Endodermal cell (in vitro differentiated cells): Measurements from ENCODE around the gene CAP1. TPM values are rescaled to one million over a fixed set of nuclear protein-coding genes. Genes with fewer than 3 reads are reported as not detected.

Experiments
- DNase-seq: peaks from one replicate; pipeline ENCODE4 v3.0.0-alpha.2; 2017
- H3K27ac ChIP-seq: 2 replicates; pipeline ENCODE4 v1.5.1; 2013; ENCODE audit warnings: mild to moderate bottlenecking, low read depth, low read length, moderate library complexity
- H3K27me3 ChIP-seq: 2 replicates; pipeline ENCODE4 v1.6.1; 2013; ENCODE audit warnings: mild to moderate bottlenecking, low read length, moderate library complexity; ENCODE audit not compliant: insufficient read depth, control insufficient read depth, poor library complexity, severe bottlenecking
- H3K36me3 ChIP-seq: 2 replicates; pipeline ENCODE4 v1.7.0; 2013; ENCODE audit warnings: mild to moderate bottlenecking, low read length, moderate library complexity; ENCODE audit not compliant: control insufficient read depth, insufficient read depth
- H3K4me1 ChIP-seq: one replicate; pipeline ENCODE4 v1.7.0; 2013; ENCODE audit warnings: low read length; ENCODE audit not compliant: control insufficient read depth, insufficient read depth
- H3K4me3 ChIP-seq: 2 replicates; pipeline ENCODE4 v1.5.1; 2013; ENCODE audit warnings: mild to moderate bottlenecking, low read length, moderate library complexity
- H3K9ac ChIP-seq: 2 replicates; pipeline ENCODE4 v1.6.1; 2013; ENCODE audit warnings: mild to moderate bottlenecking, low read length, moderate library complexity; ENCODE audit not compliant: poor library complexity, severe bottlenecking; ENCODE audit errors: extremely low read depth
- H3K9me3 ChIP-seq: 2 replicates; pipeline ENCODE4 v1.6.1; 2013; ENCODE audit warnings: mild to moderate bottlenecking, low read length, moderate library complexity; ENCODE audit not compliant: control insufficient read depth
- H3K27ac Mint-ChIP-seq: 2 replicates; pipeline ENCODE4 v1.8.0; 2020; ENCODE audit warnings: mixed read lengths
- H3K27me3 Mint-ChIP-seq: 2 replicates; pipeline ENCODE4 v1.8.0; 2021; ENCODE audit warnings: mild to moderate bottlenecking, mixed read lengths; ENCODE audit not compliant: insufficient read depth
- H3K36me3 Mint-ChIP-seq: 2 replicates; pipeline ENCODE4 v1.8.0; 2020; ENCODE audit warnings: low read depth, mixed read lengths
- H3K4me1 Mint-ChIP-seq: 2 replicates; pipeline ENCODE4 v1.8.0; 2020; ENCODE audit warnings: mixed read lengths
- H3K4me3 Mint-ChIP-seq: 2 replicates; pipeline ENCODE4 v1.8.0; 2020; ENCODE audit warnings: mild to moderate bottlenecking, moderate library complexity, mixed read lengths
- H3K9me3 Mint-ChIP-seq: 2 replicates; pipeline ENCODE4 v1.8.0; 2020; ENCODE audit warnings: mild to moderate bottlenecking, mixed read lengths
- WGBS, 2 experiments: methylation state at CpG; one replicate each; pipeline versions ENCODE4 v1.1.5 to v1.1.7; 2013; ENCODE audit warnings: missing lambda C conversion rate in 2 of 2, mixed read lengths in 1 of 2; ENCODE audit not compliant: insufficient coverage in 1 of 2, insufficient read length in 1 of 2; 5-methylcytosine and 5-hydroxymethylcytosine counted together
- long read RNA-seq, 4 experiments: library from polyadenylated mRNA in 2 of 4; library from RNA in 1 of 4; library from capped mRNA in 1 of 4; stranded (forward) in 3 of 4; unstranded in 1 of 4; transcript quantifications; one replicate each; pipeline ENCODE4 v2.0.0, GENCODE V29; 2020 to 2021; ENCODE audit warnings: inconsistent platforms in 1 of 4
- polyA plus RNA-seq, 2 experiments: library from polyadenylated mRNA; stranded (reverse); fragments of 50-300 nt; gene quantifications; one replicate each; pipeline ENCODE4 v1.2.3, GENCODE V29; 2013
- total RNA-seq, 2 donors: library from RNA; stranded (reverse); fragmentation: NEBNext Ultra II Directional in 1 of 2; extraction: Animal tissue kit (Norgen Biotek cat#: 25700) in 1 of 2; gene quantifications; 2 replicates in 1 of 2; 3 replicates in 1 of 2; pipeline ENCODE4 v1.2.1, GENCODE V29; 2021
- TF ChIP-seq, protein P1 (sequence below): fragments of 200-600 bp; sonication (generic); conservative IDR thresholded peaks from 2 replicates; pipeline ENCODE4 v1.5.0; 2021; ENCODE audit warnings: antibody characterized with exemption, mild to moderate bottlenecking

Gene CAP1, protein sequence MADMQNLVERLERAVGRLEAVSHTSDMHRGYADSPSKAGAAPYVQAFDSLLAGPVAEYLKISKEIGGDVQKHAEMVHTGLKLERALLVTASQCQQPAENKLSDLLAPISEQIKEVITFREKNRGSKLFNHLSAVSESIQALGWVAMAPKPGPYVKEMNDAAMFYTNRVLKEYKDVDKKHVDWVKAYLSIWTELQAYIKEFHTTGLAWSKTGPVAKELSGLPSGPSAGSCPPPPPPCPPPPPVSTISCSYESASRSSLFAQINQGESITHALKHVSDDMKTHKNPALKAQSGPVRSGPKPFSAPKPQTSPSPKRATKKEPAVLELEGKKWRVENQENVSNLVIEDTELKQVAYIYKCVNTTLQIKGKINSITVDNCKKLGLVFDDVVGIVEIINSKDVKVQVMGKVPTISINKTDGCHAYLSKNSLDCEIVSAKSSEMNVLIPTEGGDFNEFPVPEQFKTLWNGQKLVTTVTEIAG
- 100 to 1,000 TPM; 260 to 287 TPM for total RNA-seq
- polyA plus RNA-seq (2013, experiment 1 of 2) = 201 TPM
- 190 TPM for polyA plus RNA-seq (2013, experiment 2 of 2)
- long read RNA-seq, experiment 1, transcript CAP1-219 (2 exons, 744 nt) = major isoform, 6 of 76 reads
- long read RNA-seq, experiment 1, transcript CAP1-206 (13 exons, 2,217 nt) = major isoform, 6 of 76 reads
- long read RNA-seq, experiment 1, partial matches to known transcripts = 40 of 76 reads
- long read RNA-seq, experiment 1, other reads (novel, unspliced or antisense) = 13 of 76 reads
- long read RNA-seq, experiment 2, transcript CAP1-201 (13 exons, 2,592 nt) = minor isoform, 31 of 658 reads
- long read RNA-seq, experiment 2, transcript CAP1-202 (13 exons, 1,496 nt) = minor isoform, 100 of 658 reads
- long read RNA-seq, experiment 2, transcript CAP1-206 (13 exons, 2,217 nt) = major isoform, 272 of 658 reads
- long read RNA-seq, experiment 2, transcript CAP1-203 (13 exons, 3,105 nt) = minor isoform, 113 of 658 reads
- long read RNA-seq, experiment 2, partial matches to known transcripts = 33 of 658 reads
- long read RNA-seq, experiment 2, other reads (novel, unspliced or antisense) = 94 of 658 reads
- long read RNA-seq, experiment 3, transcript CAP1-202 (13 exons, 1,496 nt) = minor isoform, 147 of 1,146 reads
- long read RNA-seq, experiment 3, transcript CAP1-206 (13 exons, 2,217 nt) = major isoform, 465 of 1,146 reads
- long read RNA-seq, experiment 3, transcript CAP1-203 (13 exons, 3,105 nt) = minor isoform, 199 of 1,146 reads
- long read RNA-seq, experiment 3, transcript CAP1-201 (13 exons, 2,592 nt) = minor isoform, 63 of 1,146 reads
- long read RNA-seq, experiment 3, partial matches to known transcripts = 63 of 1,146 reads
- long read RNA-seq, experiment 3, other reads (novel, unspliced or antisense) = 172 of 1,146 reads
- long read RNA-seq, experiment 4, transcript CAP1-202 (13 exons, 1,496 nt) = minor isoform, 23 of 436 reads
- long read RNA-seq, experiment 4, transcript CAP1-206 (13 exons, 2,217 nt) = major isoform, 74 of 436 reads
- long read RNA-seq, experiment 4, transcript CAP1-201 (13 exons, 2,592 nt) = minor isoform, 5 of 436 reads
- long read RNA-seq, experiment 4, transcript CAP1-203 (13 exons, 3,105 nt) = minor isoform, 41 of 436 reads
- long read RNA-seq, experiment 4, partial matches to known transcripts = 262 of 436 reads
- long read RNA-seq, experiment 4, other reads (novel, unspliced or antisense) = 23 of 436 reads

DNA sequence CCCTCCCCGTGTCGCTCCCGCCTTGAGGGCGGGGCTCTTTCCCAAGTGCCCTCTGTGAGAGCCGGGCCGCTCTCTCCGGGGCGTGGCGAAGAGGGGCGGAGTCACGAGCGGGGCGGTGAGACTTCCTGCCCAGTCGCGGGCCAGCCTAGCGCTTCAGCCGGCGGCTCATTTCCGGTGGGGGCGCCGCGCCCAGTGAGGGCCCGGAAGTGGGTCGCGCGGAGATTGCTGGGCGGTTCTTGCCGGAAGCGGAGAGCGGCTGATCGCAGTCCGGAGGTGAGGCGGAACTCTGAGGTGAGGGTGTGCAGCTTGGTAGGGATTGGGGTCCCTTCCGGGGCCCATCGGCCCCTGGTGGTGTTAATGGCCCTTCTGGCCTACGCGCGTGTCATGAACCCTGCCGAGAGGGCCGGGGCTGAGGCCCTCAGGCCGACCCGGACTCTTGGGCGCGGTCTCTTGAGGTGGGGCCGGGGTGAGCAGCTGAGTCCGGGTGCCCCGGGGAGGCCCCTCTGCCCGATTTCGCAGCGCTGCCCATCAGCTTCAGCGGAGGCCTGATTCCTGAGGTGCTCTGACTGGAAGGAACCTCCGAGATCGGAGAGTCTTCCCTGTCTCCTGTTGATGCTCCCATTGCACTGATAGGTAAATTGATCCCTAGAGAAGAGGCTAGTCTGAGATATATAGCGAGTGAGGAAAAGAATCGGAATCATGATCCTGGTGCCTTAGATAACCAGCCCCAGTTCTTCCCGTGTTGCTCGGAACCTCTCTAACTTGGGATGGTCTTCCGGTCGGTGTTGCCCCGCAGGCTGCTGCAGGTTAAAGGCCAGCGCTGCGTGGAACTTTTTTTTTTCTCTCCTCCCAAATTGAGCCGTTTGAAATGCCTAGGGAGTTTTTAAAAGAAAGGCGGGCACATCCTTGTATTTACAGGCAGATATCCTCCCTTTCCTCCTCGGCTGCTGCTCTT is at the start of gene CAP1:
Gene CAP1, plus strand, starts transcription at position 219 of the 955 bp plus-strand sequence. CDS start 18,618 bp downstream, outside the sequence.
- Histone ChIP-seq H3K9ac (peak within 1 kb of the TSS; percentile 95), H3K27me3 (no peaks in the 10 kb centered on the region), H3K9me3 (no peaks in the 10 kb centered on the region), H3K27ac (peak within 1 kb of the TSS; percentile 82), H3K4me3 (peak within 1 kb of the TSS; percentile 100), H3K36me3 (peaks cover 33% of the 10 kb centered on the region), H3K4me1 (no peaks in the 10 kb centered on the region)
- H3K9me3 Mint-ChIP-seq = no peaks in the 10 kb centered on the region
- H3K27ac Mint-ChIP-seq = peak within 1 kb of the TSS; percentile 100
- 1% methylated on average over 22 to 65 of the region's 65 CpGs for WGBS, 2 experiments
- peaks cover 23% of the 10 kb centered on the region for H3K36me3 Mint-ChIP-seq
- no peaks in the 10 kb centered on the region for H3K27me3 Mint-ChIP-seq
- peak within 1 kb of the TSS; percentile 98 for H3K4me3 Mint-ChIP-seq
- peak; percentile 100 for DNase-seq
- peaks cover 22% of the 10 kb centered on the region for H3K4me1 Mint-ChIP-seq
- TF ChIP-seq, protein P1, sequence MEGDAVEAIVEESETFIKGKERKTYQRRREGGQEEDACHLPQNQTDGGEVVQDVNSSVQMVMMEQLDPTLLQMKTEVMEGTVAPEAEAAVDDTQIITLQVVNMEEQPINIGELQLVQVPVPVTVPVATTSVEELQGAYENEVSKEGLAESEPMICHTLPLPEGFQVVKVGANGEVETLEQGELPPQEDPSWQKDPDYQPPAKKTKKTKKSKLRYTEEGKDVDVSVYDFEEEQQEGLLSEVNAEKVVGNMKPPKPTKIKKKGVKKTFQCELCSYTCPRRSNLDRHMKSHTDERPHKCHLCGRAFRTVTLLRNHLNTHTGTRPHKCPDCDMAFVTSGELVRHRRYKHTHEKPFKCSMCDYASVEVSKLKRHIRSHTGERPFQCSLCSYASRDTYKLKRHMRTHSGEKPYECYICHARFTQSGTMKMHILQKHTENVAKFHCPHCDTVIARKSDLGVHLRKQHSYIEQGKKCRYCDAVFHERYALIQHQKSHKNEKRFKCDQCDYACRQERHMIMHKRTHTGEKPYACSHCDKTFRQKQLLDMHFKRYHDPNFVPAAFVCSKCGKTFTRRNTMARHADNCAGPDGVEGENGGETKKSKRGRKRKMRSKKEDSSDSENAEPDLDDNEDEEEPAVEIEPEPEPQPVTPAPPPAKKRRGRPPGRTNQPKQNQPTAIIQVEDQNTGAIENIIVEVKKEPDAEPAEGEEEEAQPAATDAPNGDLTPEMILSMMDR = no peak

DNA sequence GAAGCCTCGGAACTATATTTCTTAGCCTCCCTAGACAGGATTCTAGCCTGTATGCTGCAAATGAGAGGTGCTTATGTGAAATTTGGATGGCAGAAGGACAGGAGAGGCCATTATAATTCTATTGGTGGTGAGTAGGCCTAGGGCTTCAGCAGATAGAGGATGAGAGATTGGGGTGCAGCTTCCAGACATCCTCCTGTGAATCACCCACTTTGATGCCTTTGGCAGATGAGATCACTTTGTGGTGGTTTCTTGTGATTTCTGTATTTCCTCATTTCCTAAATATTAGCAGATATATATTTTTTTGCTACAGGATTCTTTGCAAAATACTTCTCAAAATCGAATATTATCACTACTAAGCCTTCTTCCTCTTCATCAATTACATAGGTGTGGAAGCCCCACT is 48.3 kb upstream of the CAP1 start:
- Histone ChIP-seq H3K27me3 (no peaks in the 10 kb centered on the region), H3K36me3 (no peaks in the 10 kb centered on the region), H3K27ac (no peak overlapping the region), H3K9ac (no peak overlapping the region), H3K4me3 (no peak overlapping the region), H3K4me1 (no peaks in the 10 kb centered on the region), H3K9me3 (no peaks in the 10 kb centered on the region)
- Mint-ChIP-seq H3K4me3 (no peak overlapping the region), H3K36me3 (no peaks in the 10 kb centered on the region), H3K4me1 (no peaks in the 10 kb centered on the region), H3K27ac (no peak overlapping the region), H3K9me3 (no peaks in the 10 kb centered on the region), H3K27me3 (no peaks in the 10 kb centered on the region)
- WGBS, 2 experiments = 82 to 91% methylated on average over 2 of the region's 2 CpGs
- DNase-seq = no peak
- TF ChIP-seq, protein P1 = no peak
